Airway epithelial cell (primary cell): ENCODE results near the gene SLAIN1. TPM values are rescaled to one million over a fixed set of nuclear protein-coding genes. Genes with fewer than 3 reads are reported as not detected.

Source experiments
- total RNA-seq: library from RNA; depleted of rRNA; stranded (reverse); fragments of >200 nt; gene quantifications from 2 replicates; pipeline ENCODE4 v1.2.3, GENCODE V29; 2015

SLAIN1 gene
- total RNA-seq: 0.56 TPM in 1 of 2 replicates, not detected in the other

GRCh38 chr13:77697217-77698103 lies at the start of gene SLAIN1:
Gene SLAIN1 (plus strand): TSS chr13:77697687. CDS start chr13:77697914, 227 bp downstream.

Other genes starting within 250 kb of the SLAIN1 start
- 60.3 and 73.9 TPM in 2 replicates for gene SCEL, start 162.0 kb upstream of the SLAIN1 start, total RNA-seq
- gene EDNRB, start 221.1 kb downstream of the SLAIN1 start, total RNA-seq: 0.05 and 0.07 TPM in 2 replicates